Measurements from ENCODE around the gene HIGD1C. TPM values are rescaled to one million over a fixed set of nuclear protein-coding genes. Genes with fewer than 3 reads are reported as not detected.
"Not testable (repeated sequence)": the region's sequence is repeated elsewhere in the genome, so short reads cannot be mapped to it uniquely, and the experiment has no call there.

HIGD1C gene
- total RNA-seq, 1 experiment from 2014 or later: not detected

DNA sequence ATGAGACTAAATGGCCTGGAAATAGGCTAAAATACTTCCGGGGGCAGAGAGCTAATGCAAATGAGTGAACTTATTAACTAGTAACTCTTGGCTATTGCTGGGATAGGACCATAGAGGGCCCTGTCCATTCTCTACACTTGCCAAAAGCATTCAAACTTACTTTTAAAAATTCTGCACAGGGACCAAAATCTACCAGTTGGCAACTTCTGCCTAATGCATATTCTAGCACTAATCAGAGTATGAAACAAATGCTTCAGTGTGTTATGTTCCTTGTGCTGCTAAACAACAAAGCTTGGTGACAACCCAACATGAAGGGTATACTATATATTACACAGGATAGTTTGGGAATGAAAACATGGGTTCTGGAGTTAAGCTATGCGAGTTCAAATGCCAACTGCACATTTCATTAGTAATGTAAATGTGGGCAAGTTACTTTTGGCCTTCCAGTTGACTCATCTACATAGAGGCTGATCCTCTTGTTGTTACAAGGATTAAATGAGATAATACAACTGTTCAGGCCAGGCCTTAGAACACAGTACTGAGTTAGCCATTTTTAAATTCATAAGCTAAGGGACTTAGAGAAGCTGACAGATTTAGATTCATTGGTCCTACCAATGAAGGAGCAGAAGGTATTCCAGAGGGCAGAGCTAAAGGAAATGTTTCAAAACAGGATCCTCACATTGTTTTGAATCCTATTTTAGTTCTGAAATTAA is 32.4 kb downstream of the HIGD1C start:
- no peak for DNase-seq (ENCODE audit: low spot score)

DNA sequence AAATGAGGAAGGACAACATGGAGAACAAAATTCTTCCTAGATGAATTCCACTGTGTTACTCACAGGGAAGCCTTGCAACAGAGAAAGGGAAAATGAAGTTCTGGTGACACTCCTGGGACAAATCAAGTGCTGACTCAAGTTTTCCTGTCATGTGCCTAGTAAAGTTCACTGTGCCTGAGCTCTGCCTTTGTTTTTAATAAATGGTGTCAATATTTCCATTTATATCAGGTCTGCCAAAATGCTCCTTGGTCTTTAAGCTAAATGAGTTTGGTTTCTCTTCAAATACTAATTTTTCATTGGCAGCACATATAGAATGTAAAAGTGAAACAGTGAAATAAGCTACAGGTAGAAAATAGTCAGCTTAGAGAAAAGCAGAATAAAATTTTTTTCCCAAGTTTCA is 33.0 kb downstream of the HIGD1C start:
- DNase-seq (ENCODE audit: low spot score): no peak

DNA sequence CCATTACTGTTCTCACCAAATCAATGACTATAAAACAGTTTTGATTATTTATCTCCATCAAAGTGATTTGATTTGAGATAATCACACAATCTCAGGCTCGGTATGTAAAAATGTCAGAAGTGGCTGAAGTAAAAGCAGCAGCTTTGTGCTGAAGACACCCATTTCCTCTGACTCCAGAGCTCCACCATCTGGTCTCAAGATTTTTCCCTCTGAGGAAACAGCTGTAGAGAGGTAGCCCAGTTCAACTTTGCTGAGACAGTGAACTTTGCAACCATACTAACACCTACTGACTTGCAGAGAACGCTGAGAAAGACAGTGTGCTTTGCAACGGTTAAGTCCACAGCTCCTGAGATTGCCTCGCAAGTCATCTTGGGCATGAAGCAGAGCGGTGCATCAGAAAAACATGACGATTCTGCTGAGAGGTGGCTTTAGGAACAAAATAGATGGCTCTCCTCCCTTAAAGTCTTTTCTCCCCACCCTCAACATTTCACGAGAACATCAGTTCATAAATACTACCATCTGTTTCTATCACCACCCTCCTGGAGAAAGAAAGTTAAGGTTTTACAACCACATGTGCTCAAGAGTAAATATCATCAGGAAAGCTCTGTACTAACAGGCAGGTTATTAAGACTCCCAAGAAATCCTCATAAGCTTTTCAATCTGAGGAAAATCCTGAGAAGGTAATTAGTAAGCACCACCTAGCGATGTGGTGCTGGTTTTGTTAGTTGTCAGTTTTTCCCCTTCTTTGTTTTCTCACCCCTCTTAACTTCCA is 34.8 kb downstream of the HIGD1C start:
- peak; percentile 73 for DNase-seq (ENCODE audit: low spot score)

DNA sequence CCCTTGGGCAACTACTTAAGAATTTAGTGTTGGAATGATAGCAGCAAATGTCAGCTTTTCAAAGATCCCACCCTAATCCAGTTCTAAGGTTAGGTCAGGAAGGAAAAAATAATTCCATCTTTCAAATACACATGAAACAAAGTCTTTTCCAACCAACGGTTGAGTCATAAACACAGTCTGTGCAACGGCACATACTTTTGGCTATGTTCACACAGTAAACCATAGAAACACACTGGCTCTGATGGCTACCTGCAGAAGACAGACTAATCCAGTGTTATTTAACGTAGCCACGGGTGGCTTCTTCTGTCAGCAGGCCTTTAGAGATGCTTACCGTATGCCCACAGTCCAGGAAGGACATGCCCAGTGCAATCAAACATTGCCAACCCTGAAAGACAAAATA is 35.7 kb downstream of the HIGD1C start:
- no peak for DNase-seq (ENCODE audit: low spot score)

DNA sequence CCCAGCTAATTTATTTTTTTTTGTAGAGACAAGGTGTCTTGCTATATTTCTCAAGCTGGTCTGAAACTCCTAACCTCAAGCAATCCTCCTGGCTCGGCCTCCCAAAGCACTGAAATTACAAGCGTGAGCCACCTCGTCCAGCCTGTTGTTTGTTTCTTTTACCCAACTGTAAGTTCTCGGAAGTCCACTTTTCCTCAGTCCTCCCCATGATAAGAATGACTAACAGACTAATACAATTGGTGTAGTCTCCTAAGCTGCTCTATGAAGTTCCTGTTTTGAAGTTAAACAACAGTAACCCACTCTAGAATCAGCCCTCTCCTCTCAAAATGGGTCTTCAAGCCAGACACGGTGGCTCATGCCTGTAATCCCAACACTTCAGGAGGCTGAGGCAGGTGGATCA is 36.5 kb downstream of the HIGD1C start:
- no peak for DNase-seq (ENCODE audit: low spot score)

DNA sequence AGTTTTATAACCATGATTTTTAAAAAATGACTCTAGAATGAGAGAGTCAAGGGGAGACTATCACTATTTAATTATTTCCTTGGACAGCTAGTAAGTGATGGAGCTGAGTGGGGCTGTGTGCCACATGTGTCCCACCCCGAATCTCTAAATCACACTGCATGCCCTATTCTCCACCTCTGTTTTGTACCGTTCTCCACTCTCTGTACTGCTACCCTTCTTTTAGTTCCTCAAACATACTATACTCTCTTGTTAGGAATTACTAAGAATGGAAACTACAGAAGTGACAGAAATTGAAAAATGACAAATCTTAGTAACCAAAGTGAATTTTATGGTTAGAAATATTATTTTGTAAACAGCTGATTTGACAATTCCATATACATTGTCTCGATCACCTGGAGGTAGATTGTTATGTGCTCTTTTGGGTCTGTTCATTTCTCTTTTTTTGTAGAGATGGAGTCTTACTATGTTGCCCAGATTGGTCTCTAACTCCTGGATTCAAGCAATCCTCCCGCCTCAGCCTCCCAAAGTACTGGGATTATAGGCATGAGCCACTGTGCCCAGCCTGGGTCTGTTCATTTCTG is 37.9 kb downstream of the HIGD1C start:
- no peak for DNase-seq (ENCODE audit: low spot score)

DNA sequence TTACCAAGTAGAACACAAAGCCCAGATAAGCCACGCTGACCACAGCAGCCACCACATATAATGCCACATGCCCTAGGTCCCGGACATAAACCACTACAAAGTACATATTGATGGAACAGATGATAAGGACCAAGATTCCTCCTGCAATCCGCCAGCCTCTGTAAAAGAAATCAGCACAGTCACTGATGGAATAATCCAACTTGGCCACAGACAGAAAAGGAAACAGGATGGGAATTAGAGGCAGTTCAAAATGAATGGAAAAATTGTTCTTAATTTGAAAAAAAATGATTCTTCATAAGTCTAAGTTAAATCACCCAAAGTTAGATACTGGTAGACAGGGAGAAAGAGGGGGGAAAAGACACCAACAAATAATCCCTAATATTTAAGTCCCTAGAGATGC is 38.4 kb downstream of the HIGD1C start:
- DNase-seq (ENCODE audit: low spot score): no peak

DNA sequence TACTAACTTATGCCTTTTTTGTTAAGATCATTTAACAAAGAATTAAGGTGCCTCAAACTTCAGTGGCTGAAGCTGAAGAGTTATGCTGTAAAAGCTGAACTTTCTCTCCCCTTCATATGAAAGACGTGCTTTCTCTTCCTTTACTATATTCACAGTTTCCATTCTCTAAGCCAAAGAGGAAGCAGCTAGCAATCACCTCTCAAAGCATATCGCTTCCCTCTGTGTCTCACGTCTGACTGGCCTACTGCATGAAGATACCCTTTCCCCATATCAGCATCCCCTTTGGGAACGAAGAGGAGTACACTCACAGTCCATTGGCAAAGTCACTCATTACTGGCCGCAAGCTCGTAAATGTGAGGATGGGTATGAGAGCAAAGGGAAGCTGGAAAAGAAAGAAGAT is 38.9 kb downstream of the HIGD1C start:
- DNase-seq (ENCODE audit: low spot score): no peak

DNA sequence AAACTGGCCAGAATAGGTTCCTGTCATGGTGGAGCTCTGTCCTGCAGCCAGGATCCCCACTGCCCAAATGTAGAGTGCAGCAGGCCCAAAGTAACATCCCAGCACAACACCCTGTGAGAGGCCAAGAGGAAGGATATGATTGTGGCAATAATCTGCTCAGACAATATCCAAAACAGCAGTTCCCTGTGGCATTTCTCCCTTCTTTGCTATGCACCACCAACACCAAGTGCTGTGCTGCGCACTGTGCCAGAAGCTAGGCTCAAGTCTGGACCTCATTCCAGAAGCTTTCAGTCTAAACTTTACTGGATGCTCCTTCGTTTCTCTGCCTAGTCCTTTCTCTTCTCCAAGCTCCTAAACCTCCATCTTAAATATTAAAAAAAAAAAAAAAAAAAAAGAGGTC is 40.5 kb downstream of the HIGD1C start:
- no peak for DNase-seq (ENCODE audit: low spot score)

DNA sequence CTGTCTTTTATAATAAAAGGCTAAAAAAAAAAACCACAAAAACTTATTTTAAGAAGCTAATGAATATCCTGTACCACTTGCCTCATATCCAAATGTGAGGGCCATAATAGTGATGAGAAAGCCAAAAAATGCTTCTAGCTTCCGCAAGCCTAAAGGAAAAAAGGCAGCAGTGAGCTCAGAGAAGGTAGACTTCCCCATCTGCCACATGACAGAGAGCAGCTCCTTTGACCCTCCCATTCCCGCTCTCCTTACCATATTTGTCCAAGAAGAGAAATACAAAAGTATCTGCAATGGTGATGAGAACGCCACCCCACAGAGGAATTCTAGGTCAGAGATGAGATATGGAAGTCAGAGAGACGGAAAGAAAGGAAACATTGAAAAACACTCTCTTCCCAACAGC is 46.7 kb downstream of the HIGD1C start:
- no peak for DNase-seq (ENCODE audit: low spot score)

DNA sequence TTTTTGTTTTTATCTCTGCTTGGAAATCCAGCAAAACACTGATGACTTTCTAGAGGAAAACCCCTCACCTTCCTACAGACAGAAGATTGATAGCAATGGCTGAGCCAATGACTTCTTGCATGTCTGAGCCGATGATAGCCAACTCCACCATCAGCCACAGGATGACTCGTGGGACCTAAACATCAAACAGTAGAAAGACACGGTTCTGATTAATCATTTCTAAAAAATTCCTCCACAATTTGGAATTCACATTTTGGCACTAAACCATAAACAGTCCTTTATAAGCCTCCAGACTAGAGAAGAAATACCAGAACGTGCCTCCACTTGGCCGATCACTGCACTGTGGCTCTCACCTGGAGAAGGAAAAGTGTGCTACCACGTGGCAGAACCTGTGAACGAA is 47.9 kb downstream of the HIGD1C start:
- no peak for DNase-seq (ENCODE audit: low spot score)

DNA sequence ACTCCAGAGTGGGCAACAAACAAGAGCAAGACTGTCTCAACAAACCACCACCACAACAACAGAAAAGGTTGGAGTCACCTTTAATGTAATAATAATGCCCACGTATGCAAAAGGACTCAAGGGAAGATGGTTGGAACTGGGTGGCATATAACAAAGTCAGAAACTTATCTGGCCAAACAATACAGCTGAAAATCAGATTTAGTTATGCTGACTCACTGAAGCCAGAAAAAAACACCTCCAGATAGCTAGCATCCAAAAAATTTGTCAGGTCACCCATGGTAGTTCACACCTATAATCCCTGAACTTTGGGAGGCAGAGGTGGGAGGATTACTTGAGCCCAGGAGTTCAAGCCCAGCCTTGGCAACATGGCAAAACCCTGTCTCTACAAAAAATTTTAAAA is 49.5 kb downstream of the HIGD1C start:
- no peak for DNase-seq (ENCODE audit: low spot score)

DNA sequence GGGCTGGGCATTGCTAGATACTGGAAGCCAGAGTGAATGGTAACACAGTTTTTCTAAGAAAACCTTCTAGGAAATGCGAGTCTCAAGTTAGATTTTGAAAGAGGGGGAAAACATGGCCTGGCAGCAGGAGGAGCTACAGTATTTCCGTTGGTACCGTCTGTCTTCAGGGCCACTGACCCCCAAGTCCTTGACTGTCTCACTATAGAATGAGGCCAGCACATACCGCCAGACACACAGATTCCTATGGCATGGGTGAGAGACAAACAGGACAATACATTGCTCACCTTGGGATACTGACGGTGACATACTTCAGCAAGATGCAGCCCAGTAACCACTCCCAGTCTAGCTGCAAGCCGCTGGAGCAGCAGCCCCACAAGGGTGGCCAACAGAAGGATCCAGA is 52.2 kb downstream of the HIGD1C start:
- no peak for DNase-seq (ENCODE audit: low spot score)

DNA sequence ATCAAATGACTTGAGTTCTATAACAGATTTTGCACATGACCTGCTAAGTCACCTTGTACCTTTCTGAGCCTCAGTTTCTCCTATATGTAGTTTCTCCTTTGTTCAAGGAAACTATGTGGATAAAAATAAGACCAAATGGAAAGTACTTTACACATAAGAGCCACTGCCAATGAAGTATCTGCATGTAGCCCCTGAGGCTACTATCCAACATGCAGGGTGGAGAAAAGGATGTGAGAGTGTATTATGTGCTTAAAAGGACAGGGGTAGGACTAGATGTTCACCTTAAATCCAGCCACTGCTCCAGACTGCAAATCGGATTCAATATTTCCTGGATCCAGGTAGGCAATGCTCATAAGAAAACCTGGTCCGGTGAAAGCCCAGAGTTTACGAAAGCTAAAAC is 52.7 kb downstream of the HIGD1C start:
- no peak for DNase-seq (ENCODE audit: low spot score)

DNA sequence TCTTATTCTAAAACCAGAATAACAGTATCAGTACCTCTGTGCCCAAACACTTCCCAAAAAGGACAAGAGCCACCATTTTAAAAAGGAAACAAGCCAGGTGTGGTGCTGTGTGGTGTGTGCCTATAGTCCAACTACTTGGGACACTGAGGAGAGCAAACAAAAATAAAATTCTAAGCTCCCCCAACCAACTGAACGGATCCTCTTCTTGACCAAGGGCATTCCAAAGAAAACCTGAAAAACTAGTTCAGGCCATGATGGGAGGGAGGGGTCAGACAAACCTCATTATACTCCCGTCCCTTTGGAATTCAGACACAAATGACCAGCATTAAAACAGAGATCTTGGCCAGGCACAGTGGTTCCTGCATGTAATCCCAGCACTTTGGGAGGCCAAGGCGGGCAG is 53.3 kb downstream of the HIGD1C start:
- DNase-seq (ENCODE audit: low spot score): peak; percentile 76

DNA sequence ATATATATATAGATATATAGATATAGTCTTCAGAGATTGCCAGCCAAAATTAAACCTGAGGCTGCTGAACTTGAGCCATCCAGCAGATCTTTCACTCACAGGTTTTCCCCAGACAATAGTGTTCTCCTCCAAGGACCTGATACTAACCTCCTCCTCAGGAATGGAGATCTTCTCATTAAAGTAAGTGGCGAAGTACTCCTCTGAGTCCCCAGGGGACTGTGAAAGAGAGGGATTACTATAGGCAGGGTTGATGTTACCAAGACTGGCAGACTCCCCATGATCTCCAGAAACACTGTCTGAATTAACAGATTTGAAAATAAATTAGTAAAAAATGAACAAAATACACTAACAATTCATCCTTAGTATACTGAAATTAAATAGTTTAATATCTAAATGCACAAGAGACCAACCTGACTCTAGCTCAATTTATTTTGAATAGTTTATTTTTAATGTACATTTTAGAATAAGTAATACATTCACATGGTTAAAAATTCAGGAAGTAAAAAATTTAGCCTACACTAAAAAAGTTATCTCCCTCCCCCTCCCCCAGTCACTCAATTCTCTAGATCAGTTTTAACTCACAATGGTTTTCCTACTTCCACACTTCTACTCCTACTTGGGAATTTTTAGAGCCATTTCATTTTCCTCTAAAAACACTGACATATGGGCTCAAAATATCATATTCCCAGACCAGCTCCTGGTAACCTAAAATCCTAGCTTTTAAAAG is 56.1 kb downstream of the HIGD1C start:
- DNase-seq (ENCODE audit: low spot score): no peak

DNA sequence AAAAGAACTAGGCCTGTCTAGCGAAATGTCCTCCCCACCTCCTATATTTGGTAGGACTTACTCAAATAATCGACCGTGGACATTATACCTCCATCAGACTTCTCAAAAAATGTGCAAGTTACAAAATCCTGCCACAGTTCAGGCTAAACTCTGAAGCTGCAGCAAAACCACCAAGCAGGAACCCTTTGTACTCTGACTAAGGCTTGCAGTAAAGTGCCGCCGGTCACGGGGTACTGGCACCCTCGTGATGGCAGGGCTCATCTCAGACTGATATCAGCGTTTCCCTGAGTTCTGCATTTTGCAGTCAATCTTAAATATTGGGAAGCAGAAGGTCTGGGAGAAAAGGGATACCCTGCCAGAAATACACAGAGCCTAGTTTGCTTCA is 56.7 kb downstream of the HIGD1C start:
- DNase-seq (ENCODE audit: low spot score): no peak

DNA sequence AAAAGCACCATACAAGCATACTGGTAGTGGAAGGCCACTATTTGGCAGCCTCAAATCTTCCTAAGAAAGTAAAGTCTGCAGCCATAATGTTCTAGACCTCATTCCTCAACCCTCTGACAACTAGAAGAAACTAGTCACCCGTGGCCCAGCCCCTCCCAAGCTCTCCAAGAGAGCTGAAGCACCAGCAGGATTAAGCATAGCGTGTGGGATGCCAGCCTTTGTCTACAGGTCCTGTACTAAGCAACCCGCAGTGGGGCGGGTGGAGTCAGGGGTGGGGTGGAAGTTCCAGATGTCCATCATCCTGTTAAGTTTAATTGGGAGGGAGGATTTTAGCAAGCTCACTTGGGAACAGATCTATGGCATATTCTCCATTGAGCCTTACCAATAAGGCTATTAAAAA is 59.6 kb downstream of the HIGD1C start:
- DNase-seq (ENCODE audit: low spot score): no peak

DNA sequence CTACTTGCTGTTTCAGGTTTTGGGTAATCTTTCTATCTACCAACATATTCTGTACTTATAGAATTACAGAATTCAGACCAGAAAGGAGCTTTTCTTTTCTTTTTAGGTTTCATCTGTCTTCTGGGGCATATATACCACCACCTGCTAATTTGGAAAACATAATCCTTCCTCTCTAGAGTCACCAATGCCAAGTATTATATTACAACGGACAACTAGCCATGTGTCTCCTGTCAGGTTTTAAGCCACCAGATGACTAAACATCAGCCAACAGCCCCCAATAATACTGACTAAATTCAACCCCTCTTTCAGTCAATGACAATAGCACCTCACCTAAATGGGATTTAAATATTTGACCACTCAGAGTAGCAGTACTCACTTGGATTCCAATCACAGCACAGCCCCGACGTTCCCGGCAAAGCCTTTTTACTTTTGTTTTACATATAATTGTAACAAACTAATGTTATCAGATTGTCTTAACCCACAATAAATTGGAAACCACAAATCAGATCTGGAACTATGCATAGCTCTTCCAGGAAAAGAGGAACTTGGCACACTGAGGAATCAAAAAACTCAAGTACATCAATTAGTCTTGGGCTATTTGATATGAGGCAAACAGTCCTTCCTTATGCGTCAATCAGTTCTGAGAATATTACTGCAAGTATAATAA is 60.4 kb downstream of the HIGD1C start:
- no peak for DNase-seq (ENCODE audit: low spot score)

DNA sequence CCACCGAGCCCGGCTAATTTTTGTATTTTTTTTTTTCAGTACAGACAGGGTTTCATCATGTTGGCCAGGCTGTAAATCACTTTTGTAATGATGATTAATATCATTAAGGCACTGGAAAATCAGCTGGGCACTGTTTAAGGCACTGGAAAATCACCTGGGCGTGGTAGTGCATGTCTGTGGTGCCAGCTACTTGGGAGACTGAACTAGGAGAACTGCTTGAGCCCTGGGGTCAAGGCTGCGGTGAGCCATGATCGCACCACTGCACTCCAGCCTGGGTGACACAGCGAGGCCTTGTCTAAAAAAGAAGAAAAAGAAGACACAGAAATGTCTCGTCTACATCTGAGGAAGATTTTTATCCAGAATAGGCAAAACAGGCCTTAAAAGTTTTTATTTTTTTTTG is 61.1 kb downstream of the HIGD1C start:
- no peak for DNase-seq (ENCODE audit: low spot score)

DNA sequence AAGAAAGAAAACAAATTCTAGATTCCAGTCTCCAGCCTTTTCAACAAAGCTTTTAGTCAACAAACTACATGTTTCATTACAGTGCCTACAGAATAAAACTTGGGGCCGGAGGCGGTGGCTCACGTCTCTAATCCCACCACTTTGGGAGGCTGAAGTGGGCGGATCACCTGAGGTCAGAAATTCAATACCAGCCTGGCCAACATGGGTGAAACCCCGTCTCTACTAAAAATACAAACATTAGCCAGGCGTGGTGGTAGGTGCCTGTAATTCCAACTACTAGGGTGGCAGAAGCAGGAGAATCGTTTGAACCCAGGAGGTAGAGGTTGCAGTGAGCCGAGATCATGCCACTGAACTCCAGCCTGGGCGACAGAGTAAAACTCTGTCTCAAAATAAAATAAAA is 62.1 kb downstream of the HIGD1C start:
- not testable (repeated sequence) for DNase-seq (ENCODE audit: low spot score)

DNA sequence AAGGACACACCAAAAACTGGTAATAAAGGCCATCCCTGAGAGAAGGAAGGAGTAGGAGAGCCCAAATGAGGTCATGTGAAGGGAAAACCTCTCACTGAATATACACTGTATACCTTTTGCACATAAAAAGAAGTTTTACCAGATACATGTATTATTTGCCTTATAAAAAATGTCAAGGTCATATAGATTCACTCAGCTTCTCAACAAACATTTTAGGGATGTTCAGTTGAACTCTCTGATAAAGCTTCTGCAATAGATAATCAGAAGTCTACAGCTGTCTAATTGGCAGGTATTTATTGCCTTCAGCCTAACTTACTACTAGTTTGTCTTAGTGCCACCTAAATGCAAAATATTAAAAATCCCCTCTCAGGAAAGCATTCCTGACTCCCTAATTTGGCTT is 65.1 kb downstream of the HIGD1C start:
- DNase-seq (ENCODE audit: low spot score): no peak

All from HT-29 (cell line).